ENCODE results near the gene FLYWCH1.

GRCh38 chr16:2936436-2937011 is 24.8 kb downstream of the FLYWCH1 start:
- TF ChIP-seq POLR2AphosphoS5 (IDR thresholded peaks at IDR 0.05; ENCODE audit: borderline replicate concordance, low read depth, low read length) = no peak
- no peak for TF ChIP-seq EZH2 (IDR thresholded peaks at IDR 0.05)
